Pancreas (tissue), 10 donors: ENCODE data around the gene TUBGCP2. TPM values are rescaled to one million over a fixed set of nuclear protein-coding genes. Genes with fewer than 3 reads are reported as not detected.

ENCODE experiments used
- ATAC-seq, 4 donors: fragments of 200-7000 bp; cut with Tn5 transposase; one replicate each; pipeline versions ENCODE4 v1.8.0 to v1.9.1; 2020; ENCODE audit warnings: mild to moderate bottlenecking in 4 of 4, moderate library complexity in 4 of 4
- DNase-seq, 6 donors: peaks; one replicate each; pipeline ENCODE4 v3.0.0-alpha.2; 2020
- FAIRE-seq: peaks from 2 replicates; lab custom pipeline; 2012; peaks lifted over from hg19 to GRCh38; lab: Jason Lieb, UNC
- H3K27ac ChIP-seq, 4 donors: fragments of 200-600 bp; sonication (generic); 1 replicate in 3 of 4; 2 replicates in 1 of 4; pipeline versions ENCODE4 v1.5.0 to v1.8.0; 2020
- H3K27me3 ChIP-seq, 4 donors: fragments of 200-600 bp; one replicate each; pipeline ENCODE4 v1.8.0; 2021
- H3K36me3 ChIP-seq, 3 donors: fragments of 200-600 bp; sonication (generic) in 1 of 3; one replicate each; pipeline versions ENCODE4 v1.5.0 to v1.8.0; 2020 to 2021
- H3K4me1 ChIP-seq, 3 donors: fragments of 200-600 bp; one replicate each; pipeline ENCODE4 v1.8.0; 2021
- H3K4me3 ChIP-seq, 4 donors: fragments of 200-600 bp; sonication (generic) in 2 of 4; one replicate each; pipeline versions ENCODE4 v1.5.0 to v1.8.0; 2020 to 2021
- H3K9me3 ChIP-seq, 4 donors: fragments of 200-600 bp; one replicate each; pipeline ENCODE4 v1.8.0; 2021
- CTCF ChIP-seq, 4 donors: fragments of 200-600 bp; sonication (generic) in 3 of 4; IDR thresholded peaks; one replicate each; pipeline versions ENCODE4 v1.5.0 to v1.8.0; 2021; ENCODE audit warnings: antibody characterized with exemption in 4 of 4
- WGBS, 2 donors: extraction: QIAGEN DNeasy Blood & Tissue Kit; methylation state at CpG; one replicate each; pipeline ENCODE4 v1.1.7; 2013; 5-methylcytosine and 5-hydroxymethylcytosine counted together
- intact Hi-C, 3 donors: fragments of 100-400 bp; cut with DNase I; formaldehyde crosslinking; loops; one replicate each; pipeline versions ENCODE4 v1.11.1 to v1.14.2; 2022
- polyA plus RNA-seq, 2 donors: library from polyadenylated mRNA; stranded (reverse); fragments of 200-250 nt; gene quantifications; one replicate each; pipeline ENCODE4 v1.2.3, GENCODE V29; 2013
- total RNA-seq, 6 donors: library from RNA; stranded (reverse); fragmentation: NEBNext Ultra II Directional in 4 of 6; extraction: Animal tissue kit (Norgen Biotek cat#: 25700) in 4 of 6; gene quantifications; one replicate each; pipeline versions ENCODE4 v1.2.1 to v1.2.4, GENCODE V29; 2021 to 2023
- donor health status: healthy with polysubstance abuse.
- donor health status: DM: no; HTN: no; CAD: no; lungs with moderate emphysema.
- donor health status: DM: no; HTN: no; CAD: no.
- donor health status: control.
- donor health status: control.
- donor health status: Bipolar disorder and iron deficiency.
- donor health status: DM: yes; HTN: yes; CAD: no.
- donor health status: DM: no; HTN: no; CAD: no.
- donor health status: DM: no; HTN: no; CAD: no.
- donor health status: DM: yes; HTN: yes; CAD: no.

The TUBGCP2 gene
- total and polyA plus RNA-seq, 8 donors, result 23.5 to 161 (median 29.3) TPM

- H3K4me1 ChIP-seq, result peaks cover 13 to 20% (median 18%) of the 10 kb centered on the region in 3 donors
- no peak for FAIRE-seq
These were observed 30.6 kb downstream of the TUBGCP2 start for GRCh38 chr10:133277993-133278576.

GRCh38 chr10:133277277-133277992 lies 31.2 kb downstream of the TUBGCP2 start:
- H3K27ac ChIP-seq, result peak overlapping the region in 3 of 4 donors; percentile 54 to 86 (median 83)
- intact Hi-C loops, result no loop called here
- H3K27me3 ChIP-seq, result no peaks in the 10 kb centered on the region
- H3K4me1 ChIP-seq, result peaks cover 13 to 20% (median 18%) of the 10 kb centered on the region in 3 donors
- ATAC-seq, result no peak
- FAIRE-seq, result no peak
- peaks cover 0 to 13% (median 6%) of the 10 kb centered on the region in 3 donors for H3K36me3 ChIP-seq
- H3K4me3 ChIP-seq, result no peak overlapping the region
- H3K9me3 ChIP-seq, result no peaks in the 10 kb centered on the region
- 78 to 85% methylated on average over 25 of the region's 25 CpGs for WGBS, 2 donors
- TF ChIP-seq CTCF (IDR thresholded peaks at IDR 0.05), result no peak
- peak in 1 of 6 donors; percentile 81 for DNase-seq

More at GRCh38 chr10:133277993-133278576, 30.6 kb downstream of the TUBGCP2 start:
- peak; percentile 9 to 56 (median 26) for ATAC-seq
- H3K36me3 ChIP-seq, result peaks cover 0 to 19% (median 12%) of the 10 kb centered on the region in 3 donors
- DNase-seq, result peak in 1 of 6 donors; percentile 56
- no peak overlapping the region for H3K4me3 ChIP-seq
- intact Hi-C loops, result no loop called here
- no peaks in the 10 kb centered on the region for H3K27me3 ChIP-seq
- H3K27ac ChIP-seq, result peak overlapping the region; percentile 0 to 86 (median 68)
- WGBS, 2 donors, result 33 to 38% methylated on average over 12 of the region's 12 CpGs
- no peaks in the 10 kb centered on the region for H3K9me3 ChIP-seq
- TF ChIP-seq CTCF (IDR thresholded peaks at IDR 0.05), result no peak

- FAIRE-seq, result no peak
- 29 to 31% methylated on average over 47 to 63 of the region's 63 CpGs for WGBS, 2 donors
- Histone ChIP-seq H3K4me3 (peak within 1 kb of the TSS in 1 of 4 donors; percentile 39), H3K27me3 (no peaks in the 10 kb centered on the region), H3K36me3 (peaks cover 0 to 5% (median 0%) of the 10 kb centered on the region in 3 donors), H3K4me1 (peaks cover 13 to 20% (median 18%) of the 10 kb centered on the region in 3 donors), H3K9me3 (no peaks in the 10 kb centered on the region), H3K27ac (peak within 1 kb of the TSS in 3 of 4 donors; percentile 54 to 86 (median 83))
- TF ChIP-seq CTCF (IDR thresholded peaks at IDR 0.05), result no peak
- ATAC-seq, result peak in 3 of 4 donors; percentile 8 to 40 (median 10)
- intact Hi-C loops, result no loop called here
- DNase-seq, result peak in 1 of 6 donors; percentile 81
These were observed 32.1 kb downstream of the TUBGCP2 start, which contains the start of gene ADAM8 for GRCh38 chr10:133276435-133277201. ADAM8 (minus strand) TSS chr10:133276868; CDS start chr10:133276817, 51 bp downstream.

GRCh38 chr10:133276100-133276434 lies 32.6 kb downstream of the TUBGCP2 start:
- DNase-seq (no peak), FAIRE-seq (no peak), ATAC-seq (no peak)
- WGBS, 2 donors, result 62 to 72% methylated on average over 5 to 6 of the region's 6 CpGs
- H3K27ac ChIP-seq, result no peak overlapping the region
- H3K36me3 ChIP-seq, result peaks cover 0 to 3% (median 0%) of the 10 kb centered on the region in 3 donors
- intact Hi-C loops, result no loop called here
- peaks cover 13 to 20% (median 18%) of the 10 kb centered on the region in 3 donors for H3K4me1 ChIP-seq
- no peaks in the 10 kb centered on the region for H3K27me3 ChIP-seq
- H3K4me3 ChIP-seq, result peak overlapping the region in 1 of 4 donors; percentile 39
- no peak for TF ChIP-seq CTCF (IDR thresholded peaks at IDR 0.05)
- no peaks in the 10 kb centered on the region for H3K9me3 ChIP-seq
